ENCODE data around the gene PRDM13.

DNA sequence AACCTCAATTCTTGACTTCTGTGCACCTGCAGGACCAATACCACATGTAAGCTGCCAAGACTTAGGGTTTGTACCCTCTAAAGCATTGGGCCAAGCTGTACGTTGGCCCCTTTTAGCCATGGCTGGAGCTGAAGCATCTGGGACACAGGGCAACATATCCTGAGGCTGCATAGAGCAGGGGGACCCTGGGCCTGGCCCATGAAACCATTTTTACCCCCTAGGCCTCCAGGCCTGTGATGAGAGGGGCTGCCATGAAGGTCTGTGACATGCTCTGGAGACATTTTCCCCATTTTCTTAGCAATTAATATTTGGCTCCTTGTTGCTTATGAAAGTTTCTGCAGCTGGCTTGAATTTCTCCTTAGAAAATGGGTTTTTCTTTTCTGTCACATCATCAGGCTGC is 31.0 kb downstream of the PRDM13 start:
- TF ChIP-seq ZNF274 (IDR thresholded peaks at IDR 0.05; ENCODE audit: low read depth, low read length) (no peak), SUZ12 (IDR thresholded peaks at IDR 0.05; ENCODE audit: extremely low read depth, insufficient read depth, insufficient read length) (no peak), YY1 (IDR thresholded peaks at IDR 0.05; ENCODE audit: insufficient read depth, insufficient read length) (no peak)

Data from NT2/D1 (cell line).